Activated T-cell treated with anti-CD3 and anti-CD28 coated beads for 1 hour (primary cell): ENCODE results near the gene CRYBB2.
A peak's percentile ranks its signal among the peaks of the same experiment; 100 is the strongest.
"Not testable (repeated sequence)": the region's sequence is repeated elsewhere in the genome, so short reads cannot be mapped to it uniquely, and the experiment has no call there.

Experiments
- DNase-seq: peaks from one replicate; pipeline ENCODE4 v3.0.0-alpha.2; 2020; ENCODE audit warnings: low read depth

CRYBB2 gene, protein sequence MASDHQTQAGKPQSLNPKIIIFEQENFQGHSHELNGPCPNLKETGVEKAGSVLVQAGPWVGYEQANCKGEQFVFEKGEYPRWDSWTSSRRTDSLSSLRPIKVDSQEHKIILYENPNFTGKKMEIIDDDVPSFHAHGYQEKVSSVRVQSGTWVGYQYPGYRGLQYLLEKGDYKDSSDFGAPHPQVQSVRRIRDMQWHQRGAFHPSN

GRCh38 chr22:25219211-25219689, at the start of gene CRYBB2:
Gene CRYBB2 (plus strand): TSS chr22:25219639. CDS start chr22:25221430, 1,791 bp downstream.
- DNase-seq, result no peak

DNA sequence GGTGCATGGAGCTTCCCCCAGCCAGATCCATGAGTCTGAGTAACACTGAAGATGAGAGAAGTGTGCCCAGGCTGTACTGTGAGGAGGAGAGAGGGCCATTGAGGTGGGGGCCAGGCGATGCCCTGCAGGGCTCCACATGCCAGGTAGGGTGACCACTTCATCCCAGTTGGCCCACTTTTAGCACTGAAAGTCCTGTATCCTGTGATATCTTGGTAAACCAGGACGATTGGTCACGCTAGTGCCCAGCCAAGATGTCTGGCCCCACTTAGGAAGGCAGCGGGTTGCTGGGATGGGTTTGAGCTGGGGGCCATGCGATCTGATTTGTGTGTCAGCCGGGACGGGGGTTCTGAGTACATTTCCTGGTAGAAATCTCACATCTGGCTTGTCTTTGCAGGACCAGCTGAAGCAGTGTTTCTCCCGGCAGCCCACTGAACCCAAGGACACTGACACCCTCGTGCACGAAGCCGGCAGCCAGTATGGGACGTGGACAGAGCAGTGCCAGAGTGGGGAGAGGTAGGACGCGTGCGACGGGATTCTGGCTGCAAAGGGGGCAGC, 48.9 kb upstream of the CRYBB2 start:
- no peak for DNase-seq

GRCh38 chr22:25172153-25172552, 47.3 kb upstream of the CRYBB2 start:
- DNase-seq, result peak; percentile 14

DNA sequence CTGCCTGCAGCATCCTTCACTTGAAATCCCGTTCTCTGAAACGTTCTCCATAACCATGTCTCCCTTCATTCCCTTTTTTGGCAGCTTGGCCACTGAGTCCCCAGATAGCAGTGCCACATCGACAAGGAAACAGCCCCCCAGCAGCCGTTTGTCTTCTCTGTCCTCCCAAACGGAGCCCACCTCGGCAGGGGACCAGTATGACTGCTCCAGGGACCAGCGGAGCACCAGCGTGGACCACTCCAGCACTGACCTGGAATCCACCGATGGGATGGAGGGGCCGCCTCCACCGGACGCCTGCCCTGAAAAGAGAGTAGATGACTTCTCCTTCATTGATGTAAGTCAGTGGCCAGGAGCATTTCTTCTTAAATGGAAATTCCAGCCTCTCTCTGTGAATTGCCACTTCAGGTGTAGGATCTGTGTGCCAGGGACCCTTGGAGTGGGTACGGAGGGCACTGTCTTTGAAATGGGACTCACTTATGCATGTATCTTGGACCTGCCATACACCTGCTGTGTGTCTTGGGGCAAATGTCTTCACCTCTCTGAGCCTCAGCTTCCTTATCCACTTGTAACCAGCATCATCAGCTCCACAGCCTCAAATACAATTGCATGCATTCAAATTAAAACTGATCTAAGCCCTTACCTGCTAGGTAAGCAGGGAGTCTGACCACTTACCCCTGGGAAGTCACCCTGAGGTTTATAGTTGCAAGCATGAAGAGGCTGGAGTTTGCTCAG, 45.1 kb upstream of the CRYBB2 start:
- DNase-seq, result no peak

GRCh38 chr22:25174888-25175411, 44.5 kb upstream of the CRYBB2 start:
- no peak for DNase-seq

DNA sequence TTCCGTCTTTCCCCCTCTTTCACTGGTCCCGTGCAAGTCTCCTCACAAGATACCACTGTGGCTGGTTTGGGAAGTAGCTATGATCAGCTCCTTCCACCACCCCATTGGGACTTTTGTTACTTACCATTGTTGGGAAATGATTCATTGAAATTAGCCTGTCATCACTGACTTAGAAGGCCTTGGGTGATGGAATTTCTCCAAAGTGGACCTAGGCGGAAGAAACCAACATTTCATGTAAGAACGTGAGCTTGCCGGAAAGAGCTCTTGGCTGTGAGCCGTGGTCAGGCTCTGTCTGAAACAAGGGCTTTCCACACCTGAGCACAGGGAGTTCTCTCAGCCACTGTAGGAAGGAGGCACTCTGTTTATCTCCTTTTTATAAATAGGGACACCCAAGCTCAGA, 43.3 kb upstream of the CRYBB2 start:
- no peak for DNase-seq

GRCh38 chr22:25176799-25177198, 42.6 kb upstream of the CRYBB2 start:
- DNase-seq, result no peak

DNA sequence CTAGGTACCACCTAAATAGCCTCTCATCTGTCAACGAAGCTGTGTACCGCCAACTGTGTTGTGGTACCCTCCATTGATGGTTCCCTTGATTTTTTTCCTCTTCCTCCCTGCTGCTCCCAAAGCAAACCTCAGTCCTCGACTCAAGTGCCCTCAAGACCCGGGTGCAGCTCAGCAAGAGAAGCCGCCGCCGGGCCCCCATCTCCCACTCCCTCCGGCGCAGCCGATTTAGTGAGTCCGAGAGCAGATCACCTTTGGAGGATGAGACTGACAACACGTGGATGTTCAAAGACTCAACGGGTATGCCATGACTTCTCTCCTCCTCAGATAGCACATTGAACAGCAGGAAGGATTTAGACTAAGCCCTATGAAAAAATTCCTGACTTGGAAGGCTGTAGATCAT, 42.2 kb upstream of the CRYBB2 start:
- no peak for DNase-seq

DNA sequence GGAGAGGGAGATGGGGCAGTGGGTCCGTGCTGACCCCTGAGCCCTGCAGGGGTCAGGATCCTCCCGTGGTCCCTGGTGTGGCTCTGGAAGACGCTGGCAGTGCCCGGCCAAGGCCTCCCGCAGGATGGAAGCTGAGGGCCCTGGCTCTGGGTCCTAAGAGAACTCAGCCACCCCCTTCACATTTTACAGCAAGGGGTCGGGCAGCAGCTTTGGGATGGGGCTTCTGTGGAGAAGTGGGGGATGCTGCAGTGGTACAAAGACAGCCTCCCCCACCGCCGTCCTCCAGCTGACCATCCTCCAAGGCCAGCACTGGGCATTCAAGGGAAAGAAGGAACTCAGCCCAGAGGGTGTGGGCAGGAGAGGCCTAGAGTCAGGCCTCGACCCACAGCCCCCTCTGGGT, 41.5 kb upstream of the CRYBB2 start:
- no peak for DNase-seq

DNA sequence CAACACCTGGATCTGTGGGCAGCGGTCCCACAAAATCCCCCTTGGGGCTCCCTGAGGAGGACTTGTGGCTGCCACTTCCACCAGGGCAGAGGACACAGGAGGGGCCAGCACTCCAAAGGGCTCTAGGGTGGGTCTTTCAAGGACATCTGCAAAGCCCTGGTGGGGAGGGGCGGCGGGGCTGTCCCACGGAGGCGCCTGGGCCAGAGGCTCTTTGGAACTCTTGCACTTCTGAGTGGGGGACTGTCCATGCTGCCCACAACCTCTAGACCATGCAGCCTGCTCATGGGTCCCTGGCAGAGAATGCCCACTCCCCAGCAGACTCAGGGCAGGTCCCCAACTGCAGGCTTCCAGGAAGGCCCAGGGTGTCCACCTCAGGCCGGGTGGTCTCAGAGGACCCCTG, 41.1 kb upstream of the CRYBB2 start:
- not testable (repeated sequence) for DNase-seq

DNA sequence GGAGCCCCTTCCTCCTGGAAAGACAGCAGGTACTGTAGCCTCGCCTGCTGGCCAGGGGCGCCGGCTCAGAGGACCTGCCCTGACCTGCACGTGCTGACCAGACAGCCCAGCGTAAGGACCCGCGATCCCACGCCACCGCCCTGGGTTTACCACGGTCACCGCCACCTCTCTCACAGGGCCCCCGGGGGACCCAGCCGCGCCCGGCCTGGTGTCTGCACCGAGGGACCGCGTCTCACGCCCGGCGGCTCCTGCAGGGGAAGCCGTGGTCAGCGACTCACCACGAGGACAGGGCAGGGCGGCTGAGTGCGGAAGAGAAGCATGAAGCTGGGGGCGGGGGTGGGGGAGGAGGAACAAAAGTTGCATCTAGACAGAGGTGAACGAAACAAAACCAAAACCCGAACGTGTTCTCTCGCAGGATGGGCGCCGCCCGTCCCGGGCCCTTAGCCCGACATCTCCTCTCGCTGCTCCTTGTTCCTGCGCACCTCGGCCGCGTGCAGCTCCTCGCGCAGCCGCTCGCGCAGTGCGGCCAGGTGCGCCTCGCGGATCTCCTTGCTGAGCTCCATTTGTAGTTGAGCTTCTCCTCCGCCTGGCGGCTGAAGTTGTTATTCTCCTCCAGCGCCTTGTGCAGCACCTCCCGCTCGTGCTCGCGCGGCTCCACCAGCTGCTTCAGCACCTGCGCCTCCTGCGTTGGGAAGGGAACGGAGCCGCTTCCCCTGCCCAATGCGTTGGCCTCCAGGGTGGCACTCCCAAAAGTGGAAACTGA, 40.4 kb upstream of the CRYBB2 start:
- not testable (repeated sequence) for DNase-seq

DNA sequence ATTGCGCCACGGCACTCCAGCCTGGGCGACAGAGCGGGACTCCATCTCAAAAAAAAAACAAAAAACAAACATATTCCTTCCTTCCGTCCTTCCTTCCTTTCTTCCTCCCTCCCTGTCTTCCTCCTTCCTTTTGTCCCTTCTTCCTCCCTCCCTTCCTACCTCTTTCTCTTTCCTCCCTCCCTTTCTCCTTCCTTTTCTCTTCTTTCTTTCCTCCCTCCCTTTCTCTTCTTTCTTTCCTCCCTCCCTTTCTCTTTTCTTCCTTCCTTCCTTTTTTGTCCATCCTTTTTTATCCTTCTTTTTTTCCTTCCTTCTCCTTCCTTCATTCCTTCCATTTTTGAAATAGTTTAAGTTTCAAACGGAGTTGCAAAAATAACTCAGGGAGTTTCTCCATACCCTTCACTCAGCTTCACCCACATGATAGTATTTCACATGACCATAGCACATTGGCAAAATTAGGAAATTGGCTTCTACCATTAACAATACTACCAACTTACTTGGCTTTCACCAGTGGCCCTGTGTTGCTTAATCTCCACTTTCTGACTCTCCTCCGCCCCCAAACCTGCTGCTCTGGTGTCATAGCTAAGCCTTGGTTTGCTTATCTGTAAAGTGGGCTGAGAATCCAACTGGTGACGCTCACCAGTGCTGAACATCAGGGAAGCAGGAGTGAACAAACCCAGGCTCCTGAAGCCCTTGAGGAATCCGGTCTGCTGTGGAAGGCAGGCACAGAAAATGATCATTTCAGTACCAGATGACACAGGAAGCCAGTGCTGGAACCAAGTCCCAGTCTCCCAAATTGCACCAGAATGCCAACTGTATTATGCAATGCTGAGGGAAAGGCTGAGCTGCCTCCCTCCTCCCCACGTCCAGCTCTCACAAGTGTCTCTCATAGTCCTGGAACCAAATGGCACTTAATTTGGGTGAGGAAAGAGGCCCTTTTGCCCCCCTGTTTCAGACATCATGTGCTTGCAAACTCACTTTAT, 37.0 kb upstream of the CRYBB2 start:
- DNase-seq, result no peak

DNA sequence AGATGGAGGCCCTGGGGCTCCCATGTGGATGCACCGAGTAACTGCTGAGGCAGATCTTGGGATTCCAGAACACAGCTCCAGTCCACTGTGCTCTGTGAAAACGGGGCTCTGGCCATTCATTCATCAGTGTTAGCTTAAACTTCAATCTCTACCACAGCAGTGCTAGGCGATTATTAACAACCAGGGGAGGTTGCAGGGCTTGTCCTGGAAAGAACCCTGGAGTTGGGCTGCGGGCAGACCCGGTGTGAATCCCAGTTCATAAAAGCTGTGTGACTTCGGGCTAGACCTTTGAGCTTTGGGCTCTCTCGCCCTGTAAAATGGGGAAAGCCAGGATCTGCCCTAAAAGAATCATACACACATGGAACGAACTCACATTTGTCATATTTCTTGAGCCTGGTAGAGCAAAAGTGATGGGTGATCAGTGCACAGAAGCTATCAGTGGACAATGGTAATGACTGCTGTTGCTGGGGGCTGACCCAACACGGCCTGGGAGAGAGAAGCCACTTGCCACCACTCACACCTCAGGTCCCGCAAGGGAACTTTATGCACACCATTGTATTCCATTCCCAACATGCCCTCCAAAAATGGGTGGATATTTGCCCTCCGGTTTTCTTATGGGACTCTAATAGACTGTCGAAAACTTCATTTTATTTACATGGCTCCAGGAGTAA, 35.4 kb upstream of the CRYBB2 start:
- DNase-seq, result no peak

GRCh38 chr22:25186140-25186539, 33.3 kb upstream of the CRYBB2 start:
- DNase-seq, result no peak

DNA sequence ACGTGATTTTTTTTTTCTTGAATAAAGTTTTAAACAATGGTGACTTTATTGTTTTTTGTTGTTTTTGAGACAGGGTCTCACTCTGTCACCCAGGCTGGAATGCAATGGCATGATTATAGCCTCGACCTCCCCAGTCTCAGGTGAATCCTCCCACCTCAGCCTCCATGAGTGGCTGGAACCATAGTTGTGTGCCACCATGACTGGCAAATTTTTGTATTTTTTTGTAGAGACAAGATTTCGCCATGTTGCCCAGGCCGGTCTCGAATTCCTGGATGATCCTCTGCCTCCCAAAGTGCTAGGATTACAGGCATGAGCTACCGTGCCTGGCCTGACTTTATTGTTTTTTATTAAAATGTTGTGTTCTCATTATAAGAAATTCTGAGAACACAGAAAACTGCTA, 32.0 kb upstream of the CRYBB2 start:
- no peak for DNase-seq

DNA sequence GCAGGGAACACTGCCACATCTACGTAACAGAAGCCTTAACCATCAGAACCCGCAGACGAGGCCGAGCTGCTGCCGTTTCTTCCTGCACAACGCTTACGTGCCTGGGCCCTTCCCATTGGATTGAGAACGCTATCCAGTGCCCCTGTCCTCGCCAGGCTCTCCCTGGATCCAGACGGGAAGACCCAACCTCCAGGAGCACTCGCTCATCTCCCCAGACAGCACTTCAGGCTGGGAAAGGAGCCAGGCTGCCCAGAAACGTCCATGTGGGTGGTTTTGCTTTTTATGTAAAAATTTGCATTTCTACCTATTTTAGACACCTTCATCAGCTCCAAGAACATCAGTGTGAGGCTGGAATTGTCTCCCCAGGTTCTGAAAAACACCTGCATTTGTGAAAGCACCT, 27.0 kb upstream of the CRYBB2 start:
- DNase-seq, result no peak

DNA sequence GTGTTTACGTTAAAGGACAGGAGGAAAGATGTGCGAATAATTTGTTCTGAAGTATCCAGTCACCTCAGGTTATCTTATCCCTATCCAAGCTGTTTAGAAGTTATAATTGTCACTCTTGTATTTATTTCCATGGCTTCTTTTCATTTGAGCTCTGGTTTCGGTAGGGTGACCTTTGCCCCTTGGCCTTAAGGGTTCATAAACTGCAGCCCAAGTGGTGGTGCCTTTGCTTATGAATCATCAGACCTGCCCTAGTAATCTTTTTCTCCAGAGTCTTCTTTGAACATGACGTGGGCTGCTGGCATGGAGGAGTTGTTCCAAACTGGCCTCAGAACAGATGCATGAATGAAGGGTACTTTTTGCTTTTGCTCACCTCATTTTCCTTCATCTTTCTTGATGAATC, 26.3 kb upstream of the CRYBB2 start:
- no peak for DNase-seq

DNA sequence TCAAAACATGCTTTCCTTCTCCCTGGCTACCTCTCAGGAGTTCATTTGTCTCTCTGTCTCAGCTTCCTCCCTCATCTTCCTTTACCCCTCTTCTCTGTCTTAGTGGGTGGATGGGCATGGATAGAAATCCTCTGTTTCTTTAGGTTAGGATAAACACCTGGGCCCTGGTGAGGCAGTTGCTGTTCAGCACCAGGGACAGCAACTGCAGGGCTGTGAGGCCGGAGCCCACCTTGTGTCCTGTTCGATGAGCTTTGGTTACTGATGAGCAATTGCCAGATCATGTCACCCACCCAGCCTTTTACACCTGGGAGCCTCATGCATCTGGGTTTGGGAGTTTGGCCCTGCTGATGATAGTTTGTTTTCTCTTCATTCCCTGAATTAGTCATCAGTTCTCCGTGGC, 25.9 kb upstream of the CRYBB2 start:
- DNase-seq, result no peak

DNA sequence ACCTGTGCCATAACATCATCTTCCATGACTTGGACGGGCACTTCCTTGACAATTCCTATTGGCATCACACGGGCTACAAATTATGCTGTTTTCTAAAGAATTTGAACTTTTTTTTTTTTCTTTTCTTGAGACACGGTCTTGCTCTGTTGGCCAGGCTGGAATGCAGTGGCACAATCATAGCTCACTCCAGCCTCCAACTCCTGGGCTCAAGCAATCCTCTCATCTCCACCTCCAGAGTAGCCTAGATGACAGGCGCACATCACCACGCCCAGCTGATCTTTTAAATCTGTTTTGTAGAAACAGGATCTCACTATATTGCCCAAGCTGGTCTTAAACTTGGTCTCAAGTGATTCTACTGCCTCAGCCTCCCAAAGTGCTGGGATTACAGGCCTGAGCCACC, 23.1 kb upstream of the CRYBB2 start:
- no peak for DNase-seq

GRCh38 chr22:25197340-25197739, 22.1 kb upstream of the CRYBB2 start:
- DNase-seq, result no peak
